AG10803 (cell line): ENCODE measurements around the gene DNAJC27.

Source experiments
- DNase-seq: peaks from one replicate; pipeline ENCODE4 v3.0.0; 2010; ENCODE audit warnings: low read depth
- H3K4me3 ChIP-seq: 2 replicates; pipeline ENCODE4 v1.5.1; 2011; ENCODE audit warnings: mild to moderate bottlenecking, low read length, control low read depth
- TF ChIP-seq, protein P1 (sequence below): conservative IDR thresholded peaks from 2 replicates; pipeline ENCODE4 v1.5.1; 2011; ENCODE audit warnings: mild to moderate bottlenecking, low read length, control low read depth, inconsistent platforms

Gene DNAJC27

GRCh38 chr2:24955921-24956320 lies 15.8 kb downstream of the DNAJC27 start:
- H3K4me3 ChIP-seq, result no peak overlapping the region
- TF ChIP-seq, protein P1, sequence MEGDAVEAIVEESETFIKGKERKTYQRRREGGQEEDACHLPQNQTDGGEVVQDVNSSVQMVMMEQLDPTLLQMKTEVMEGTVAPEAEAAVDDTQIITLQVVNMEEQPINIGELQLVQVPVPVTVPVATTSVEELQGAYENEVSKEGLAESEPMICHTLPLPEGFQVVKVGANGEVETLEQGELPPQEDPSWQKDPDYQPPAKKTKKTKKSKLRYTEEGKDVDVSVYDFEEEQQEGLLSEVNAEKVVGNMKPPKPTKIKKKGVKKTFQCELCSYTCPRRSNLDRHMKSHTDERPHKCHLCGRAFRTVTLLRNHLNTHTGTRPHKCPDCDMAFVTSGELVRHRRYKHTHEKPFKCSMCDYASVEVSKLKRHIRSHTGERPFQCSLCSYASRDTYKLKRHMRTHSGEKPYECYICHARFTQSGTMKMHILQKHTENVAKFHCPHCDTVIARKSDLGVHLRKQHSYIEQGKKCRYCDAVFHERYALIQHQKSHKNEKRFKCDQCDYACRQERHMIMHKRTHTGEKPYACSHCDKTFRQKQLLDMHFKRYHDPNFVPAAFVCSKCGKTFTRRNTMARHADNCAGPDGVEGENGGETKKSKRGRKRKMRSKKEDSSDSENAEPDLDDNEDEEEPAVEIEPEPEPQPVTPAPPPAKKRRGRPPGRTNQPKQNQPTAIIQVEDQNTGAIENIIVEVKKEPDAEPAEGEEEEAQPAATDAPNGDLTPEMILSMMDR, result no peak
- no peak for DNase-seq

DNA sequence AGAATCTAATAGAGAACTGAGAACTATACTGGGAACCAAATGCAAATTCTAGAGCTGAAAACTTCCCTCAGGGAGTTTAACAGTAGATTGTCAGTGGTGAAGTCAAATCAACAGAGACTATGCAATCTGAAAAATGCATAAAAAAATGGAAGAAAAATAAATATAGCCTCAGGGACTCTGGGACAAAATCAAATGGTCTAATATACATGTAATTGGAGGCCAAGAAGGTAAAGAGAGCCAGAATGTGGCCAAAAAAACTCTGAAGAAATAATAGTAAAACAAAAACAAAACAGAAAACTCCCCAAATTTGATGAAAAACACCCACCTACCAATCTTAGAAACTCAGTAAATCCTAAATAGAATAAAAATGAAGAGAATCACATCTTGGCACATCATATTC lies 16.5 kb downstream of the DNAJC27 start:
- no peak for DNase-seq
- H3K4me3 ChIP-seq, result no peak overlapping the region
- TF ChIP-seq, protein P1, result no peak

GRCh38 chr2:24950102-24950501 lies 21.7 kb downstream of the DNAJC27 start:
- no peak for DNase-seq
- TF ChIP-seq, protein P1, result no peak
- no peak overlapping the region for H3K4me3 ChIP-seq

DNA sequence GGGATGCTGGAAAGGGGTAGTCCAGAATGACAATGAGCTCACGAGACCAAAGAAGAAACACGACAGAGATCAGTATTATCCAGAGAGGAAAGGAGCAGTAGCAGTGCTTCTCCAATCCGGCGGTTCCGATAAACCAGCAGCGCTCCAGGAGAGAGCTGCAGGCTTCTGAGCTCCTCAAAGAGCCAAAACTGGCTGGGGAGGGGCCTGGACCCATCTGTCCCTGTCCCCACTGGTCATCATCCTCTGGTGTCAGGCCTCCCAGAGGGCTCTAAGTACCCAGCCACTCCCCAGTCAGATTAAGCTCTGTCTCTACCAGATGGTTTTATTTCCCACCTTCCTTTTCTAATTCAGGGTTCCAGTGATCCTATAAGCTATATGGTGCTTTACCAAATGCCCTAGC lies 23.2 kb downstream of the DNAJC27 start:
- TF ChIP-seq, protein P1, result no peak
- no peak overlapping the region for H3K4me3 ChIP-seq
- DNase-seq, result no peak

DNA sequence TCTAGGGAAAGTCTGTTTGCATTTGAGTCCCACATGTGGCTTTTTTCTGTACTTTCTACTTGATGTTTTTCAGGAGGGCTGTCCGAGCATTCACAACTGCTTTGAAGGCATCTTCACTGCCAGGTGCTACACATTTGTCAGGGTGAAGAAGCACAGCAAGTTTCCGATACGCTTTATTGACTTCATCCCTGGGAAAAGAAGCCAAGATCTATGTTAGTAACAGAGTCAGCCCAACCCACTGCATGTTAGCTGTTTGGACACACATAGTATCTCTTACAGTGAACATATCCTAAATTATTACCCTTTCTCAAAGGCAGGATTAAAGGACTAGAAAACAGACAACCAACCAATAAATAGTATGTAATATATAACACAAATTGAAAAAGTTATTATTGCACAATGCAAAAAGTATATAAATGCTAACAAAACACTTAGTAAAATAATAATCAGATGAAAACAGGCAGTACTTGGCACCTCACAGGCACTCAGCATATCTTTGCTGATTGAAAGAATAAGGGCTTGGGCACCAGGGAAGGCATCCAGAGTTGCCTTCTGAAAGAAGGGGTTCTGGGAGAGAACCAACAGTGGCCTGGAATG lies 24.1 kb downstream of the DNAJC27 start:
- no peak for DNase-seq
- TF ChIP-seq, protein P1, result no peak
- no peak overlapping the region for H3K4me3 ChIP-seq

- no peak for DNase-seq
- H3K4me3 ChIP-seq, result no peak overlapping the region
- TF ChIP-seq, protein P1, result no peak
Measured at GRCh38 chr2:24945907-24946306, 25.8 kb downstream of the DNAJC27 start.

- DNase-seq, result no peak
- H3K4me3 ChIP-seq, result no peak overlapping the region
- TF ChIP-seq, protein P1, result no peak
Measured at GRCh38 chr2:24943427-24944053, 28.2 kb downstream of the DNAJC27 start.
